ENCODE measurements around the gene ACOT9. TPM values are rescaled to one million over a fixed set of nuclear protein-coding genes. Genes with fewer than 3 reads are reported as not detected.

Gene ACOT9
- polyA plus RNA-seq, 1 donor from 2014 or later, result 3.1 TPM

DNA sequence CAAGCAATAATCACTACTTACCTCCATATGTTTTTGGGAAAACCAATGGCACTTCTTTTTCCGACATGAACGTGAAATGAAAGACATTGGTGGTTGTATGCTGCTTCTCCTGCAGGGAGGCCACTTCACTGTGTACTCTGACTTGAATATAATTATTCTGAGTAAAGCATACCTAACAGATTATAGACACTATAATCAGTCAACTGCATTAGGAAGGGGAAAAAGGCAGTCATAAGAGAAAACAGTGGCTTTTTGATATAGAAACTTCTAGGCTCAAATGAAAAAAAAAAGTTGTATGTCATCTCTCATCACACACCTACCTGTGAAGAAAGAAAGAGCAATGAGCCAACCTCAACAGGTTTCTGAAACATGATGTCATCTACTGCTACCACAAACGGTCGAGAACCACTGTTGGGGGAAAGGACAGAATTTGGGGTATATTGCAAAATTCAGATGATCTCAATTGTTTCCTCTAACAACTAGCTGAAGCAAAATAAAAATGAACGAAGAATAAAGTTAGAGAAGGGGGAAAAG lies 38.3 kb downstream of the ACOT9 start:
- Histone ChIP-seq H3K27me3 (ENCODE audit: insufficient read depth, low read depth, low read length) (no peaks in the 10 kb centered on the region), H3K9me3 (ENCODE audit: low read length) (no peaks in the 10 kb centered on the region), H3F3A (ENCODE audit: insufficient read depth, low read length, poor library complexity, severe bottlenecking) (no peaks in the 10 kb centered on the region), H3K4me2 (ENCODE audit: low read length) (no peak overlapping the region), H3K27ac (ENCODE audit: low read length) (no peak overlapping the region), H3K4me3 (ENCODE audit: low read length) (no peak overlapping the region), H2AFZ (ENCODE audit: low read depth, low read length) (no peak overlapping the region), H3K79me2 (replicated peaks; ENCODE audit: insufficient read depth, low read length) (no peaks in the 10 kb centered on the region), H3K9me2 (ENCODE audit: insufficient read depth, low read length) (no peaks in the 10 kb centered on the region), H3K9ac (ENCODE audit: low read length) (no peak overlapping the region), H3K36me3 (ENCODE audit: insufficient read depth, low read length) (no peaks in the 10 kb centered on the region), H4K20me1 (ENCODE audit: insufficient read depth) (no peaks in the 10 kb centered on the region)
- TF ChIP-seq POLR2AphosphoS5 (IDR thresholded peaks at IDR 0.05) (no peak), MXI1 (conservative IDR thresholded peaks at IDR 0.05; ENCODE audit: poor library complexity, severe bottlenecking) (no peak), RAD21 (conservative IDR thresholded peaks at IDR 0.05) (no peak), EP300 (conservative IDR thresholded peaks at IDR 0.05; ENCODE audit: poor library complexity, severe bottlenecking) (no peak), REST (IDR thresholded peaks at IDR 0.05; ENCODE audit: borderline replicate concordance) (no peak)

- no peak overlapping the region for H2AFZ ChIP-seq (ENCODE audit: low read depth, low read length)
- H3K79me2 ChIP-seq (replicated peaks; ENCODE audit: insufficient read depth, low read length), result no peaks in the 10 kb centered on the region
- no peaks in the 10 kb centered on the region for H3F3A ChIP-seq (ENCODE audit: insufficient read depth, low read length, poor library complexity, severe bottlenecking)
- no peaks in the 10 kb centered on the region for H3K9me3 ChIP-seq (ENCODE audit: low read length)
- H3K9ac ChIP-seq (ENCODE audit: low read length), result no peak overlapping the region
- H4K20me1 ChIP-seq (ENCODE audit: insufficient read depth), result no peaks in the 10 kb centered on the region
- no peaks in the 10 kb centered on the region for H3K27me3 ChIP-seq (ENCODE audit: insufficient read depth, low read depth, low read length)
- no peak overlapping the region for H3K27ac ChIP-seq (ENCODE audit: low read length)
- TF ChIP-seq EP300 (conservative IDR thresholded peaks at IDR 0.05; ENCODE audit: poor library complexity, severe bottlenecking) (no peak), RAD21 (conservative IDR thresholded peaks at IDR 0.05) (no peak), TAF1 (IDR thresholded peaks at IDR 0.05; ENCODE audit: low read depth) (no peak), POLR2AphosphoS5 (IDR thresholded peaks at IDR 0.05) (no peak), CTCF (IDR thresholded peaks at IDR 0.05; ENCODE audit: poor library complexity, severe bottlenecking) (no peak), EZH2 (IDR thresholded peaks at IDR 0.05; ENCODE audit: borderline replicate concordance, insufficient read depth, low read length, poor library complexity, severe bottlenecking) (no peak), SMC3 (conservative IDR thresholded peaks at IDR 0.05; ENCODE audit: poor library complexity) (no peak), MXI1 (conservative IDR thresholded peaks at IDR 0.05; ENCODE audit: poor library complexity, severe bottlenecking) (no peak), REST (IDR thresholded peaks at IDR 0.05; ENCODE audit: borderline replicate concordance) (no peak)
- H3K36me3 ChIP-seq (ENCODE audit: insufficient read depth, low read length), result no peaks in the 10 kb centered on the region
- H3K4me3 ChIP-seq (ENCODE audit: low read length), result no peak overlapping the region
- no peaks in the 10 kb centered on the region for H3K9me2 ChIP-seq (ENCODE audit: insufficient read depth, low read length)
- H3K4me2 ChIP-seq (ENCODE audit: low read length), result no peak overlapping the region
Measured at GRCh38 chrX:23699636-23700194, 43.4 kb downstream of the ACOT9 start.
